Neutrophil (primary cell): ENCODE measurements around the gene ANKRD44.
A peak's percentile ranks its signal among the peaks of the same experiment; 100 is the strongest.

Experiments used
- H3K27ac ChIP-seq: fragments of 200-600 bp; sonication (generic); 2 replicates; pipeline ENCODE4 v1.5.1; 2016; ENCODE audit warnings: mild to moderate bottlenecking, moderate library complexity
- H3K27me3 ChIP-seq: fragments of 200-600 bp; sonication (generic); 2 replicates; pipeline ENCODE4 v1.6.0; 2016; ENCODE audit warnings: mild to moderate bottlenecking
- H3K36me3 ChIP-seq: fragments of 200-600 bp; sonication (generic); 2 replicates; pipeline ENCODE4 v1.5.1; 2017
- H3K4me1 ChIP-seq, 2 experiments: fragments of 200-600 bp in 1 of 2; sonication (generic) in 1 of 2; 1 replicate in 1 of 2; 2 replicates in 1 of 2; pipeline versions ENCODE4 v1.5.1 to v1.6.1; 2013 to 2016; ENCODE audit warnings: low read depth in 1 of 2, low read length in 1 of 2, mild to moderate bottlenecking in 1 of 2, moderate library complexity in 1 of 2; ENCODE audit not compliant: control insufficient read depth in 1 of 2, insufficient read depth in 1 of 2
- H3K4me3 ChIP-seq, 2 experiments: fragments of 200-600 bp in 1 of 2; sonication (generic) in 1 of 2; 1 replicate in 1 of 2; 2 replicates in 1 of 2; pipeline ENCODE4 v1.5.1; 2013 to 2016; ENCODE audit warnings: low read depth in 1 of 2, low read length in 1 of 2, mild to moderate bottlenecking in 1 of 2, moderate library complexity in 1 of 2
- H3K9me3 ChIP-seq: fragments of 200-600 bp; sonication (generic); 2 replicates; pipeline ENCODE4 v1.5.1; 2016
- CTCF ChIP-seq: fragments of 200-600 bp; sonication (generic); IDR thresholded peaks from 2 replicates; pipeline ENCODE4 v1.5.1; 2016; ENCODE audit warnings: antibody characterized with exemption

ANKRD44 gene

GRCh38 chr2:197211881-197212342 lies 98.7 kb downstream of the ANKRD44 start:
- H3K36me3 ChIP-seq = peaks cover 8% of the 10 kb centered on the region
- H3K4me3 ChIP-seq = no peak overlapping the region
- peaks cover 78 to 92% of the 10 kb centered on the region in 2 experiments for H3K4me1 ChIP-seq
- no peaks in the 10 kb centered on the region for H3K9me3 ChIP-seq
- no peaks in the 10 kb centered on the region for H3K27me3 ChIP-seq
- no peak for TF ChIP-seq CTCF
- peak overlapping the region; percentile 88 for H3K27ac ChIP-seq

- H3K4me3 ChIP-seq = peak overlapping the region in 1 of 2 experiments; percentile 16
- H3K4me1 ChIP-seq = peaks cover 78 to 92% of the 10 kb centered on the region in 2 experiments
- H3K27ac ChIP-seq = peak overlapping the region; percentile 88
- TF ChIP-seq CTCF = no peak
- H3K9me3 ChIP-seq = no peaks in the 10 kb centered on the region
- H3K27me3 ChIP-seq = no peaks in the 10 kb centered on the region
- H3K36me3 ChIP-seq = peaks cover 8% of the 10 kb centered on the region
These were observed 100.2 kb downstream of the ANKRD44 start for GRCh38 chr2:197210430-197210829.

GRCh38 chr2:197209742-197210408 lies 100.7 kb downstream of the ANKRD44 start:
- H3K4me1 ChIP-seq = peaks cover 79 to 92% of the 10 kb centered on the region in 2 experiments
- peak overlapping the region; percentile 88 for H3K27ac ChIP-seq
- no peaks in the 10 kb centered on the region for H3K27me3 ChIP-seq
- peak overlapping the region in 1 of 2 experiments; percentile 3 for H3K4me3 ChIP-seq
- no peak for TF ChIP-seq CTCF
- H3K36me3 ChIP-seq = peaks cover 7% of the 10 kb centered on the region
- no peaks in the 10 kb centered on the region for H3K9me3 ChIP-seq

GRCh38 chr2:197209246-197209645 lies 101.3 kb downstream of the ANKRD44 start:
- H3K36me3 ChIP-seq = peaks cover 4% of the 10 kb centered on the region
- TF ChIP-seq CTCF = no peak
- no peaks in the 10 kb centered on the region for H3K27me3 ChIP-seq
- peaks cover 86 to 90% of the 10 kb centered on the region in 2 experiments for H3K4me1 ChIP-seq
- H3K9me3 ChIP-seq = no peaks in the 10 kb centered on the region
- H3K27ac ChIP-seq = peak overlapping the region; percentile 88
- no peak overlapping the region for H3K4me3 ChIP-seq

GRCh38 chr2:197208841-197209240 lies 101.7 kb downstream of the ANKRD44 start:
- Histone ChIP-seq H3K4me3 (no peak overlapping the region), H3K27ac (peak overlapping the region; percentile 88), H3K4me1 (peaks cover 86 to 90% of the 10 kb centered on the region in 2 experiments), H3K27me3 (no peaks in the 10 kb centered on the region), H3K9me3 (no peaks in the 10 kb centered on the region), H3K36me3 (peaks cover 4% of the 10 kb centered on the region)
- TF ChIP-seq CTCF = no peak
